LNCAP (cell line): ENCODE data around the gene TACC2.

Experiments used
- TF ChIP-seq, protein P1 (sequence below): fragments of 450-650 bp; IDR thresholded peaks from 2 replicates; pipeline ENCODE4 v1.5.1; 2017; ENCODE audit warnings: mild to moderate bottlenecking

TACC2 gene

DNA sequence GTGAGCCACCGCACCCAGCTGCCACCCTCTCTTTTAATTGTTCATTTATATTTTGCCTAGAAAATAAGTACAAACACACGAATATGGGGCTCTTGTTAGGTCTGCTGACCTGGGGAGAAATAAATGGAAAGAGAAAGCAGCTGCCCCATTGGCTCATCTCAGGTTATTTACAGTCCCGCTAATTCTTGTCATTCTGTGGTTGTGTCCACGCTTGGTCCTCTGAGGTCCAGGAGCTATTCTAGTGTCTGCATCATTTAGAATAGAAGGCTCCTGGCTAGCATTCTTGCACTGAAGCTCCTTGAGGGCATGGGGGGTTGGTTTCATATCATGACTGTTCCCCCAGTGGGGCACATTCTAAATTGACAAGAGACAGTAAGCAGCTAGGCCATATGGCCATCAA is 128.5 kb downstream of the TACC2 start:
- TF ChIP-seq, protein P1, sequence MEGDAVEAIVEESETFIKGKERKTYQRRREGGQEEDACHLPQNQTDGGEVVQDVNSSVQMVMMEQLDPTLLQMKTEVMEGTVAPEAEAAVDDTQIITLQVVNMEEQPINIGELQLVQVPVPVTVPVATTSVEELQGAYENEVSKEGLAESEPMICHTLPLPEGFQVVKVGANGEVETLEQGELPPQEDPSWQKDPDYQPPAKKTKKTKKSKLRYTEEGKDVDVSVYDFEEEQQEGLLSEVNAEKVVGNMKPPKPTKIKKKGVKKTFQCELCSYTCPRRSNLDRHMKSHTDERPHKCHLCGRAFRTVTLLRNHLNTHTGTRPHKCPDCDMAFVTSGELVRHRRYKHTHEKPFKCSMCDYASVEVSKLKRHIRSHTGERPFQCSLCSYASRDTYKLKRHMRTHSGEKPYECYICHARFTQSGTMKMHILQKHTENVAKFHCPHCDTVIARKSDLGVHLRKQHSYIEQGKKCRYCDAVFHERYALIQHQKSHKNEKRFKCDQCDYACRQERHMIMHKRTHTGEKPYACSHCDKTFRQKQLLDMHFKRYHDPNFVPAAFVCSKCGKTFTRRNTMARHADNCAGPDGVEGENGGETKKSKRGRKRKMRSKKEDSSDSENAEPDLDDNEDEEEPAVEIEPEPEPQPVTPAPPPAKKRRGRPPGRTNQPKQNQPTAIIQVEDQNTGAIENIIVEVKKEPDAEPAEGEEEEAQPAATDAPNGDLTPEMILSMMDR, result no peak

DNA sequence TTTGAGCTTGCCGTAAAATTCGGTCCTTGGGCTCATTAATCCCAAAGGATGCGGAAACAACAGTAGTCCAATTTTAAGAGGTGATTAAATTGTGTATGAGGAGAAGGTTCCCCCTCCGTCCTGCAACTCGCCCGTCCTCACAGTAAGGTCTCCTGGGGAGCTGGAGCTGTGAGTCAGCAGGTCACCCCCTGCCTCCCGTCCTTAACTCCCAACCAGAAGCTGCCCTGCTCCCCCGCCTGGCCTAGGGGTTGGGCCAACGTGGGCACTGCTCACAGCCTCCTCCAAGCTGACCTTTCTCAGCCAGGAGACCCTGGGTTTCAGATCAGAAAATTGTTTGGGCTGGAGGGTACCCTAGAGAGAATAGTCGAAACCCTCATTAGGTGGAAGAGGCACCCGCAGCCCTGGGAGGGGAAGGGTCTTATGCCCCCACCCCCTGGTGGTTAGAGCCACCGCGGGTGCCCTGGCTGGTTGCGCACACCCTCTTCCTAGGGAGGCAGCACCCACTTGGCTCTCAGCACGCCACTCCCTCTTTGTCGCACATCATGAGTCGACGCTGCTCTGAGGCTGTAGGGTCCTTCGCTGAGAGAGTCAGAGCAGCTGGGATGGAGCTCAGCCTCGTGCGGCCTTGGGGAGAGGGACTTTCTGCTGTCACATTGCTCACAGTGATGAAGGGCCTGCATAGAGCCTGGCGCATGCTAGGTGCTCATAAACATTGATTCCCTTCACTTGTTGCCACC is 131.2 kb downstream of the TACC2 start:
- TF ChIP-seq, protein P1, result no peak

GRCh38 chr10:122121059-122121458 is 132.1 kb downstream of the TACC2 start:
- TF ChIP-seq, protein P1, result no peak

DNA sequence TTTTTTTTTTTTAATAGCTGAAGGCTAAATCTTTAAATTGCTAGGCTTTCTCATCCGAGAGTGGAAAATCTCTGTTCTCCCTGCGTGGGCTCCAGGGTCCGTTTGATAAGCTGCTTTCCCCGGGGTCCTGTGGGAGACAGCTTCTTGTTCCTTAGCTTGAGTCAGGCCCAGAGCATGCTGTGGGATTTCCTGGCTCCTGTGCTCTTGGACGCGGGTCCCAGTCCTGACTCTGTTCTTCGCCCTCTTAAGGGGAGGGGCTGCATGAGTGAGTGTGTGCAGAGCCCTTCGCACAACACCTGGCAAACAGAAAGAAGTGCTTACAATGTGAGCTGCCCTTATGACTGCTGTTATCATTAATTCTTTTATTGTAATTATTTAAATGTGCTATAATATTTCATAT is 133.5 kb downstream of the TACC2 start:
- TF ChIP-seq, protein P1, result no peak

- TF ChIP-seq, protein P1, result no peak
Measured at GRCh38 chr10:122123186-122123585, 134.2 kb downstream of the TACC2 start.

DNA sequence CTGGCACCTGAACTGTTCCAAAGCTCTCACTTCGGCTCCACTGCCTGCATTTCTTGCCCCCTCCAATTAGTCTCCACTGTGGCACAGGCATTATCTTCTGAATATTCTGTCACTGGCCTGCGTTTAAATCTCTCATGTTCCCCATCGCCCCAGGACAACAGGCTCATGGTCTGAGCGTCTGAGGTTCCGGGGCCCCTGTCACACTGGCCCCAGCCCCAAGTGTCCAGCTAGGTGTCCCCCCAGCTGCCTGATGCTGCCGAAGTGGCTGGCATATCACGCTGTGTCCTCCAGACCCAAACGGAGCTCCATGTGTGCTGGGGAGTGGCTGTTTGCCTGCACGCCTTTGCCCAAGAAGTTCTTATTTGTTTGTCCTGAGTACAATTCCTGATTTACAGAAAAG is 135.4 kb downstream of the TACC2 start:
- TF ChIP-seq, protein P1, result no peak

DNA sequence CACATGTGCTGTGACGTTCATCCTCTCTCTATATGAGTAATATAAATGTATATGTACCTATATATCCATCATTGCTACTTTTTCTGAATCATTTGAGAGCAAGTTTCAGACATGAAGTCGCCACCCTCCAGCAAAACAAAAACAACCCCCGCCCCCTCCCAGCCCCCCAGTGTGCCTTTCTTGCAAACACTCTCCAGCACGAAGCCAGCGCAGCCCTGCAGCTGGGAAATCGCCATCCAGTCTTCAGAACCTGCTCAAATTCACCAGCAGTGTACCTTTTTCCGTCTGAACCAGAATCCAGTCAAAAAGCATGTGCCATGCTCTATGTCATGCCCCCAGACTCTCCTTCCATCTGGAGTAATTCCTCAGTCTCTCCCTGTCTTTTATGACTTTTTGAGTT is 135.8 kb downstream of the TACC2 start:
- TF ChIP-seq, protein P1, result no peak
